Dedifferentiated amniotic fluid mesenchymal stem cell (primary cell): Measurements from ENCODE around the gene PSEN1.
A peak's percentile ranks its signal among the peaks of the same experiment; 100 is the strongest.
"Not testable (repeated sequence)": the region's sequence is repeated elsewhere in the genome, so short reads cannot be mapped to it uniquely, and the experiment has no call there.

Experiments
- DNase-seq: peaks from one replicate; pipeline ENCODE4 v3.0.0-alpha.2; 2016; ENCODE audit errors: extremely low spot score

Gene PSEN1

DNA sequence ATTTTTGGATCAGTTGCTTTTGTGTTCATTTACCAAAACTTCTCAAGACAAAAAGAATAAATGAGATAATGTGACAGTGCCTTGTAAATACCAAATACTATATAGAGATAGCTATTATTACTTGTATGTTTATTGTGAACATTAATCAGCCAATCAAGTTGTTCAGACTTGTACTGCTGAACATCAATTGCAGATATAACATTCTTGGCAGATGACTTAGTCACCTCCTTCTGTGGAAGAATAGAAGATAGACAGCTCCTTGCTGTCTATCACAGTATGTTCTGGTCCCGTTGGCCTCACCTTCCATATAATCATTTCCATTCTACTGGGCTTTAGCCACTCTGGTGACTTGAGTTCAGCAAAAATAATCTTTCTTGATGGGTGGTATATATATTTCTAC, 30.1 kb downstream of the PSEN1 start:
- no peak for DNase-seq

DNA sequence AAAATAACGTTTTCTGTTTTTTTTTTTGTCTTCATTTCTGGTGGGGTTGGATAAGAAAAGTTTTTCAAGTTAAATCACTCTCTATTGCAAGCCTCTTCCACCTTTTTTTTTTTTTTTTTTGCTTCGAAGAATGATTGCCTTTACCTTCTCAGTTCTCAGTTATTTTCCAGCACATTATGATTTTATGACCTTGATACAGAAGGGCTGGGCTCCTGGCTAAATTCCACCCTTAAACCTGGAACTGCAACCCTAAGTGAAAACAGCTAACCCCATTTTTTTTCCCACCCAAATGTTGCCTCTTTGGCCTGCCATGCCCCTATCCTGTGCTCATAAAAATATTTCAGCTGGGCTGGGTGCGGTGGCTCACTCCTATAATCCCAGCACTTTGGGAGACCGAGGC, 31.4 kb downstream of the PSEN1 start:
- no peak for DNase-seq

DNA sequence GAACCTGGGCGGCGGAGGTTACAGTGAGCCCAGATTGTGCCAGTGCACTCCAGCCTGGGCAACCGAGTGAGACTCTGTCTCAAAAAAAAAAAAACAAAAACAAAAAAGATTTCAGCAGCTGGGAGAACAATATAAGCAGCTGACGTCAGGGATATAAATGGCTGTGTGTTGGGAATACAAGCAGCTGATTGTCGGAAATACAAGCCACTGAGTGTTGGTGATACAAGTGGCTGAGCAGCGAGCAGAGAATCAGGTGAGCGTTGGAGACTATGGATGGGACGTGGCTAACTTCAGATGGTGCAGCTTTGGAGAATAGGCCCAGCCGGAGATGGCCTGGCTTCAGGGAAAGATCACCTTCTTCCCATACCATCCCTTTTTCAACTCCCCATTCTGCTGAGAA, 32.0 kb downstream of the PSEN1 start:
- DNase-seq: no peak

DNA sequence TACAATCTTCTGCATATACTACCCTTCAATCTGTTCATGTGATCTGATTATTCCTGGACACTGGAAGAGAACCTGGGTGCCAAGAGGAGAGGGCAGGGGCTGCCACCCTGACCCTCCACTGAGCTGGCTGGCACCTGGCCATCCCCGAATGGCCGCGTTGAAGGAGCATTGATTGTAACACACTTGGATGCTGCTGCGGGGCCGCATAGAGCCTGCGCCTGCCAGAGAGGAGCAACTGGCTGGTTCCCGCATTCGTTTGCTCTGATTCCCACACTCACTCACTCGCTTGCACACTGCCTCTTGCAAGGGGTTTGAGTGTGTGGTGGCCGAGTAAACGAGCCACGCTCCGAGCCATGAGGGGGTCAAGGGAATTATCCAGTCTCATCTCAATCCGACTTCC, 32.4 kb downstream of the PSEN1 start:
- DNase-seq: no peak

DNA sequence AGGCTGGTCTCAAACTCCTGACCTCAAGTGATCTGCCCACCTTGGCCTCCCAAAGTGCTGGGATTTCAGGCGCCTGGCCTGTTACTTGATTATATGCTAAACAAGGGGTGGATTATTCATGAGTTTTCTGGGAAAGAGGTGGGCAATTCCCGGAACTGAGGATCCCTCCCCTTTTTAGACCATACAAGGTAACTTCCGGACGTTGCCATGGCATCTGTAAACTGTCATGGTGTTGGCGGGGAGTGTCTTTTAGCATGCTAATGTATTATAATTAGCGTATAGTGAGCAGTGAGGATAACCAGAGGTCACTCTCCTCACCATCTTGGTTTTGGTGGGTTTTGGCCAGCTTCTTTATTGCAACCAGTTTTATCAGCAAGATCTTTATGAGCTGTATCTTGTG, 33.5 kb downstream of the PSEN1 start:
- DNase-seq: not testable (repeated sequence)

DNA sequence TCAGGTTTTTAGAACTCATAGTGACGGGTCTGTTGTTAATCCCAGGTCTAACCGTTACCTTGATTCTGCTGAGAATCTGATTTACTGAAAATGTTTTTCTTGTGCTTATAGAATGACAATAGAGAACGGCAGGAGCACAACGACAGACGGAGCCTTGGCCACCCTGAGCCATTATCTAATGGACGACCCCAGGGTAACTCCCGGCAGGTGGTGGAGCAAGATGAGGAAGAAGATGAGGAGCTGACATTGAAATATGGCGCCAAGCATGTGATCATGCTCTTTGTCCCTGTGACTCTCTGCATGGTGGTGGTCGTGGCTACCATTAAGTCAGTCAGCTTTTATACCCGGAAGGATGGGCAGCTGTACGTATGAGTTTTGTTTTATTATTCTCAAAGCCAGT, 34.4 kb downstream of the PSEN1 start:
- no peak for DNase-seq

DNA sequence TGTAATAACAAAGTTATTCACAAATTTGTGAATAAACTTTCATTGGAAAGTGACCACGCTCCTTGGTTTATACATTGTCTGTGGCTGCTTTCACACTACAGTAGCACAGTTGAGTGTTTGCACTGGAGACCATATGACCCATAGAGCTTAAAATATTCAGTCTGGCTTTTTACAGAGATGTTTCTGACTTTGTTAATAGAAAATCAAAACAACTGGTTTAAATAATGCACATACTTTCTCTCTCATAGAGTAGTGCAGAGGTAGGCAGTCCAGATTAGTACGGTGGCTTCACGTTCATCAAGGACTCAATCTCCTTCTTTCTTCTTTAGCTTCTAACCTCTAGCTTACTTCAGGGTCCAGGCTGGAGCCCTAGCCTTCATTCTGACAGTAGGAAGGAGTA, 36.2 kb downstream of the PSEN1 start:
- no peak for DNase-seq

DNA sequence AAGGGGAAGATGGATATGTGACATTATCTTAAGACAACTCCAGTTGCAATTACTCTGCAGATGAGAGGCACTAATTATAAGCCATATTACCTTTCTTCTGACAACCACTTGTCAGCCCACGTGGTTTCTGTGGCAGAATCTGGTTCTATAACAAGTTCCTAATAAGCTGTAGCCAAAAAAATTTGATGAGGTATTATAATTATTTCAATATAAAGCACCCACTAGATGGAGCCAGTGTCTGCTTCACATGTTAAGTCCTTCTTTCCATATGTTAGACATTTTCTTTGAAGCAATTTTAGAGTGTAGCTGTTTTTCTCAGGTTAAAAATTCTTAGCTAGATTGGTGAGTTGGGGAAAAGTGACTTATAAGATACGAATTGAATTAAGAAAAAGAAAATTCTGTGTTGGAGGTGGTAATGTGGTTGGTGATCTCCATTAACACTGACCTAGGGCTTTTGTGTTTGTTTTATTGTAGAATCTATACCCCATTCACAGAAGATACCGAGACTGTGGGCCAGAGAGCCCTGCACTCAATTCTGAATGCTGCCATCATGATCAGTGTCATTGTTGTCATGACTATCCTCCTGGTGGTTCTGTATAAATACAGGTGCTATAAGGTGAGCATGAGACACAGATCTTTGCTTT, 36.9 kb downstream of the PSEN1 start:
- DNase-seq: peak; percentile 53

DNA sequence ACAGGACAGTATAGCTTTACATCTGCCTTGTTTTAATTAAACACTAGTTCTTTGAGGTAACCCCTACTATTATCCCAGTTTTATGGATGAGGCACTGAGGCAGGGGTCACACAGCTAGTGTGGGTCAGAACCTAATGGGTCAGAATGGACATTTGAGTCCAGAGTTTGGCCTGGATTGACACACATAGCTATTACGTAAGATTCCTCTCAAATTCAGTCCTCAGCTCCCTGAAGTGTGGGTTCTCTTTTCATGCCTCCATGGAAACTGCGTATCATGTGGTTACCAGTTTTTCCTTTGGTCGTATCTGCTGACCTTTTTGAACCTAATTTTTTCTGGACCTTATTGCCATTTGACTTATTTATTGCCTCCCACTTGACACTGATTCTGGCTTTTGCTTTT, 40.4 kb downstream of the PSEN1 start:
- DNase-seq: no peak

DNA sequence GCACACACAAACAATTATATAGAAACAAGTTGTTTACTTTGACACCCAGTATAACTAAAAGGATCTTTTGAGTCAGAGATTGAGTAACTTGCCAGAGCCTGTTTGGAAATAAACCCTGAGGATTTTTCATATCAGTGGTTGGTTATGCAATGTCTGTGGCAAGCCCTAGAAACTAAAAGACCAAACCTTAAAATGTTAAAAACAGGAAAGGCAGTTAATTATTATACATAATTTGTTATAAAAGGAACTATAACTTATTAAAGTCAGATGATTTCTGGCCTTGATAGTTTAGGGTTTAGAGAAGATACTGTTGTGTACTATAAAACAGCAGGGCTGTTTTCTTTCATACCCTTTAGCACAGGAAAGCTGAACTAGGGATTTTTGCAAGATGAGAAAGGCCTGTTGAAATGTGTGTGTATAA, 44.1 kb downstream of the PSEN1 start:
- peak; percentile 71 for DNase-seq

DNA sequence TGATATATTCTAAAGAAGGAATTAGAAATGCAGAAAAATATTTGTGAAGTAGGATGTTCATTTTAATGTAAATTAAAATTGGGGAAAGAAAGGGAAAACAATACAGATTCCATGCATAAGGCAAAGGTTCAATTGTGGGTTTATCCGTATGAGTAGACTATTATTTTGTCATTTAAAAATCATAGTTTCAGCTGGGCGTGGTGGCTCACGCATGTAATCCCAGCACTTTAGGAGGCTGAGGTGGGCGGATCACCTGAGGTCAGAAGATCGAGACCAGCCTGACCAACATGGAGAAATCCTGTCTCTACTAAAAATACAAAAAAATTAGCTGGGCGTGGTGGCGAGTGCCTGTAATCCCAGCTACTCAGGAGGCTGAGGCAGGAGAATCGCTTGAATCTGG, 44.7 kb downstream of the PSEN1 start:
- DNase-seq: not testable (repeated sequence)

DNA sequence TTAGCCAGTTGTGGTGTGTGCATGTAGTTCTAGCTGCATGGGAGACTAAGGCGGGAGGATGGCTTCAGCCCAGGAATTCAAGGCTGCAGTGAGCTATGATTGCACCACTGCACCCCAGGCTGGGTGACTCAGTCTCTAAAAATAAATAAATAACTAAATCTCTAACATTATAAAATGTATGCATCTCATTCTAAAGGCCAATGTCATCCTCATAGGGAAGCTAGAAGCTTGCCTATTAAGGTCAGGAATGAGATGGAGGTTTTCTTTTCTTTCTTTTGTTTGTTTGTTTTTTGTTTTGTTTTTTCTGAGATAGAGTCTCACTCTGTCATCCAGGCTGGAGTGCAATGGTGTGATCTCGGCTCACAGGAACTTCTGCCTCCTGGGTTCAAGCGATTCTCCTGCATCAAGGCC, 52.2 kb downstream of the PSEN1 start:
- DNase-seq: peak; percentile 59

DNA sequence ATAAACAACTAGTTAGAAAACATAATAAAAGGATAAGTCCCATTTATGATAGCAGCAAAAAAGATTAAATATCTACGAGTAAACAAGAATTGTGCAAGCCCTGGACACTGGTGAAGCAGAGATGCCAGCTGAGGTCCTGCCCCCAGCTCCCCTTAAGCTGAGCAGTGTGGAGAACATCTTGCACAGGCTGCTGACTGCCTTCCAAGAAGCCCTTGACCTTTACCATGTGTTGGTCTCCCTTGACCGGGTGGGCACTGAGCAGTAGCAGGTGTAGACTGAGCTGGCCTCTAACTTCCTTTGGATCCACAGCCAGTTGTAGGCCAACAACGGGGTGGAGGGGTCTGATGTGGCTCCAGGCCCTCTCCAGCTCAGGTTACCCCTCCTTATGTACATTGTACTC, 53.3 kb downstream of the PSEN1 start:
- DNase-seq: no peak

DNA sequence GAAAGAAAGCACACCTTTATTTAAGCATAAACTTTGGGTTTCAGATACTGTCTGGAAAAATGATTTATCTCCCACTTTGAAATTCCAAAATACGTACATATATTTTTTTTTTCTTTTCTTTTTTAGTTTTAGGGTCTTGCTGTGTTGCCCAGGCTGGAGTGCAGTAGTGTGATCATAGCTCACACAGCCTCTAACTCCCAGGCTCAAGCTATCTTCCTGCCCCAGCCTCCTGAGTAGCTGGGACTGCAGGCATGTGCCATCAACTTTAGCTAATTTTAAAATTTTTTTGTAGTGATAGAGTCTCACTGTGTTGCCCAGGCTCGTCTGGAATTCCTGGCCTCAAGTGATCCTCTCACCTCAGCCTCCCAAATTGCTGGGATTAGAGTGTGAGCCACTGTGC, 55.1 kb downstream of the PSEN1 start:
- DNase-seq: no peak

DNA sequence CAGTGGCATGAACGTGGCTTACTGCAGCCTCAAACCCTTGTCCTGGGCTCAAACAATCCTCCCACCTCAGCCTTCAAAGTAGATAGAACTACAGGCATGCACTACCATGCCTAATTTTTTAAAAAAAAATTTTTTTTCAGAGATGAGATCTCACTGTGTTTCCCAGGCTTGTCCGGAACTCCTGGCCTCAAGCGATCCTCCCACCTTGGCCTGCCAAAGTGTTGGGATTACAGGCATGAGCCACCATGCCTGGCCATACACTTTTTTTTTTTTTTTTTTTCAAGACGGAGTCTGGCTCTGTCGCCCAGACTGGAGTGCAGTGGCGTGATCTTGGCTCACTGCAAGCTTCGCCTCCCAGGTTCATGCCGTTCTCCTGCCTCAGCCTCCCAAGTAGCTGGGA, 58.0 kb downstream of the PSEN1 start:
- not testable (repeated sequence) for DNase-seq

DNA sequence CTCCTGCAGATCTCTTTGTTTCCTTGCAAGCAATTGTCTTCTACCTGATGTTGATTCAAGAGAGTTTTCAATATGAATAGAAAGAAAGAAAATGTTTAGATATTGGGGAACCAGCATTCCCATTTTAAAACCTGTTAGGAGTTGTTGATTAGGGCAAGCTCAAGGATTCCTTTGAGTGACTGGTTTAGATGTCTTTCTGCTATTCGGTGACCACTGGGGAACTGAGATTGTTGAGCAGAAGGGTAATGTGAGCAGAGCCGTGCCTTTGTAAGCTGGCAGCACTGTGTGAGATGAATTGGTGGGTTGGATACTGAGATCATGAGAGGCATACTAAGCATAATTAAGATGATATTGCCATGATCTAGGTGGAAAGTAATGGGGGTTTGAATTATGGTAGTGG, 61.9 kb downstream of the PSEN1 start:
- DNase-seq: no peak

DNA sequence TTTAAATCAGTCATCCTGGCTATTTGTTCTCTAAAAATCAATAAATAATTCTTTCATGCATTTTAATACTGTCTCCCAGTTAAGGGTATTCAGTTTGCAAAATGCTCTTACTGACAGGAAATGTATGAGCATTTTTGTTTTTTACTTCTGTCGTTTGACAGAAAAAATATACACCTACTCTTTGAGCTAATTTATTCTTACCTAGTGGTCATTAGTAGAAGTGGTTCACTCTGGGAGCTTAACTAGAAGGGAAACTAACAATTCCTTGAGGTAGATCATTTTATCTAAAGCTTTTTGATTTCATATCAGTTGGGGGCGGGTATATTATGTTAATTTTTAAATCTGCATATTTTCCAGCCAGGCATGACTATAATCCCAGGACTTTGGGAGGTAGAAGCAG, 67.2 kb downstream of the PSEN1 start:
- no peak for DNase-seq

DNA sequence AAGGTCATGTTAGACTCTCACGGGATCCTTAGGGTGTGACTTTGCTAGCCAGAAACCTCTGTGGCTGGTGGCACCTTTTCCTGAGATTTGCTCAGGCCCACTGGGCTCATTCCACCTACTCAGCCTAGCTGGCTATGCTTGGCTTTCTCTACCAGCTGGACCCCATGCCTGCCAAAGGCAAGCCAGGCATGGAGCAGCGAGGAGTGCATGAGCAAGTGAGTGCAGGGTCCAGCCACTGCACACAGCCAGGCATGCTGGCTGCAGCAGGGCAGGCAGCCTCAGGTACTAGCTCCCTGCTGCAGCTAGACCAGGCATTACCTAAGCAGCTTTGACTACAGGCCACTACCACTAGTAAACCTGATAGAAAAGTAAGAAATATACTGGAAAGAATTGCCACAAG, 71.3 kb downstream of the PSEN1 start:
- no peak for DNase-seq

DNA sequence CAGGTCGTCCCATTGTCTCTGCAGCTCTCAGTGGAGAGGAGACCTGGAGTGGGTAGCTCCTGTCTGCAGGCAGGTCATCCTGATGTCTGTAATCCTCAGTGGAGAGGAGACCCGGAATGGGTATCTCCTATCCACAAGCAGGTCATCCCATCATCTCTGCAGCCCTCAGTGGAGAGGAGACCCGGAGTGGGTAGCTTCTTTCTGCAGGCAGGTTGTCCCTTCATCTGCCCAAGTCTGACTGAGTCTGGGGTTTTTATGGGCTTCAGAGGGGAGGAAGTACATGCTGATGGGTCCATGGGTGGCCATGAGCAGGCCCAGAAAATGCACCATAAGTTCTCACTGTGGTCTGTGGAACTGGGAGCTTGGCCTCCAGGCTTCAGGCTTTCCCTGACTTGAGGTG, 72.1 kb downstream of the PSEN1 start:
- no peak for DNase-seq

DNA sequence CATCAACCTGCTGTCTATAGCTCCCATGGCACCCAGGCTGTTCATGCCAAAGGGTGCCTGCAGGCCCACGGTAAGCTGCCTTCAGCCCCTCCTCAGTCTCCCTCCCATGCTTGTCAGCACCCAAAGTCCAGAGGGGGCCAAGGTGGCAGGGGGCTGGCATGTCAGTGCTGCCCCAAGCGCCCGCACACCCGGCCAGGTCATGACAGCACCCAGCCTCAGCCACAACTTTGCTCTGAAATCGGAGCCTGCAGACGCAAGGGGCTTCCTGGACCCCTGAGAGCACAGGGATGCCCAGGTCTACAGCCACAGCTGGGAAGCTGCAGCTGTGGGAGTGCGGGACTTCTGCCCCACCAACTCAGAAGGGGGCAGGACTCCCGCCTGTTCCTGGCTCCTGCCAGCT, 72.5 kb downstream of the PSEN1 start:
- no peak for DNase-seq

DNA sequence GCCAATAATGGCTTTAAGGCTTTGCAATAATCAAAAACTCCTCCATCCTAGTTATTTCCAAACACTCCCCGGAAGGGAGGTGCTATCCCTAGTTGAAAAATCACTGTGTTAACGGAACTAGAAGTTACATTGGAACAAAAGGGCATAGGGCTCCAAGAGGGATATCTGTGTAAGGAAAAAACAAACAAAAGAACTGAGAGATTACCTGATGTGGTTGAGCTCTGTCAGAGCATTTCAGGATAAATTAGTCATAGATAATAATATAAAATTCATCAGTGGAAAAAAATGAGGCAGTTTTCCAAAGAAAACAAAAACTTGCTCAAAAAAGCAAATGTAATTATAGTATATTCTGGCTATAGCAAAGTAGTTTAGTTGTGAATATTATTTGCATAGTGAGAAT, 73.6 kb downstream of the PSEN1 start:
- no peak for DNase-seq

DNA sequence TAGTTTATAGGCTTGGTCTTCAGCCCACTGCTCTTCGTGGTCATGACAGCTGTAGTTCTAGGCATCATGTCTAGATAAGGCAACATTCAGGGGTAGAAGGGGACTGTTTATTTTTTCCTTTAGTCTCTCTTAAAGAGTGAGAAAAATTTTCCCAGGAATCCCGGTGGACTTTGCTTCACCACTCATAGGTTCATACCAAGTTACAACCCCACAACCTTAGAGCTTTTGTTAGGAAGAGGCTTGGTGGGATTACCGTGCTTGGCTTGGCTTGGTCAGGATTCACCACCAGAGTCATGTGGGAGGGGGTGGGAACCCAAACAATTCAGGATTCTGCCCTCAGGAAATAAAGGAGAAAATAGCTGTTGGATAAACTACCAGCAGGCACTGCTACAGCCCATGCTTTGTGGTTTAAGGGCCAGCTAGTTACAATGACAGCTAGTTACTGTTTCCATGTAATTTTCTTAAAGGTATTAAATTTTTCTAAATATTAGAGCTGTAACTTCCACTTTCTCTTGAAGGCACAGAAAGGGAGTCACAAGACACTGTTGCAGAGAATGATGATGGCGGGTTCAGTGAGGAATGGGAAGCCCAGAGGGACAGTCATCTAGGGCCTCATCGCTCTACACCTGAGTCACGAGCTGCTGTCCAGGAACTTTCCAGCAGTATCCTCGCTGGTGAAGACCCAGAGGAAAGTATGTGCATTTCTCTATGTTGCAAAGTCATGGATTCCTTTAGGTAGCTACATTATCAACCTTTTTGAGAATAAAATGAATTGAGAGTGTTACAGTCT, 75.1 kb downstream of the PSEN1 start:
- no peak for DNase-seq

DNA sequence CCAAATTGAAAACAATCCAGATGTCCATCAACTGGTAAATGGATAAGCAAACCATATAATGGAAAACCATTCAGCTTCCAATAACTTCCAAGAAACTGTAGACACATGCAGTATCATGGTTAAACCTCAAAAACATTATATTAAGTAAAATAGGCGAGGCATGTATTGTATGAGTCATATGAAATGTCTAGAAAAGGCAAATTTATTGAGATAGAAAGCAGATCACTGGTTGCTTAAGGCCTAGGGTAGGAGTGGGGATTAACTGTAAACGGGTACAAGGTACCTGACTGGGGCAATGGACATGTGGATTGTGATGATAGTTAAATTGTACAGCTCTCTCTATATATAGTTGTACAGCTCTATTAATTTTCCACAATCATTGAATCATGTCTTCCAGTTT, 79.7 kb downstream of the PSEN1 start:
- no peak for DNase-seq

DNA sequence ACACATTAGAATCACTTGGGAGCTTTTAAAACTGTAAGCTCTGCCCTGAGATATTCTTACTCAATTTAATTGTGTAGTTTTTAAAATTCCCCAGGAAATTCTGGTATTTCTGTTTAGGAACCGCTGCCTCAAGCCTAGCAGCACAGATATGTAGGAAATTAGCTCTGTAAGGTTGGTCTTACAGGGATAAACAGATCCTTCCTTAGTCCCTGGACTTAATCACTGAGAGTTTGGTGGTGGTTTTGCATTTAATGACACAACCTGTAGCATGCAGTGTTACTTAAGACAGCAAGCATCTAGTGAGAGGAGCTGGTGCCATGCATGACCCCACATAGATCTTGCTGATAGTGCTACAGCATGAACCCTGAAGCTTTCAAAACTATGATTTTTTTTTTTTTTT, 81.1 kb downstream of the PSEN1 start:
- DNase-seq: no peak
